Activated B cell treated with CpG ODN at 0.5 μM for 24 hours (primary cell): ENCODE results near the gene AP4S1. TPM values are rescaled to one million over a fixed set of nuclear protein-coding genes. Genes with fewer than 3 reads are reported as not detected.

ENCODE experiments used
- ATAC-seq: fragments of 200-7000 bp; cut with Tn5 transposase; one replicate; pipeline ENCODE4 v1.10.0; 2021; ENCODE audit warnings: low read depth, mild to moderate bottlenecking, moderate library complexity
- CTCF ChIA-PET: fragments of 350-600 bp; sonication (Branson Sonifier 250); formaldehyde crosslinking; loops from one replicate; lab custom pipeline; 2021; ENCODE audit warnings: antibody characterized with exemption; lab: Charles Lee
- POLR2A ChIA-PET: fragments of 350-600 bp; sonication (Branson Sonifier 250); formaldehyde crosslinking; loops from one replicate; lab custom pipeline; 2021; ENCODE audit warnings: antibody characterized with exemption; lab: Charles Lee
- DNase-seq: peaks from one replicate; pipeline ENCODE4 v3.0.0; 2022
- H3K27ac Mint-ChIP-seq: one replicate; pipeline ENCODE4 v1.8.0; 2020; ENCODE audit warnings: mixed read lengths
- H3K27me3 Mint-ChIP-seq: one replicate; pipeline ENCODE4 v1.8.0; 2021; ENCODE audit warnings: mixed read lengths
- H3K36me3 Mint-ChIP-seq: one replicate; pipeline ENCODE4 v1.8.0; 2021; ENCODE audit warnings: low read depth, mixed read lengths
- H3K4me1 Mint-ChIP-seq: one replicate; pipeline ENCODE4 v1.8.0; 2021; ENCODE audit warnings: mixed read lengths
- H3K4me3 Mint-ChIP-seq: one replicate; pipeline ENCODE4 v1.8.0; 2020; ENCODE audit warnings: mild to moderate bottlenecking, mixed read lengths
- H3K9me3 Mint-ChIP-seq: one replicate; pipeline ENCODE4 v1.8.0; 2020; ENCODE audit warnings: mixed read lengths
- intact Hi-C: fragments of 100-400 bp; cut with micrococcal nuclease; formaldehyde crosslinking; loops from one replicate; pipeline ENCODE4 v1.15.1; 2024
- total RNA-seq: library from RNA; stranded (reverse); gene quantifications from 2 replicates; pipeline ENCODE4 v1.2.3, GENCODE V29; 2022
- TF ChIP-seq, protein P1 (sequence below): fragments of 200-600 bp; IDR thresholded peaks from one replicate; pipeline ENCODE4 v1.8.0; 2022; ENCODE audit warnings: antibody characterized with exemption, mild to moderate bottlenecking

The AP4S1 gene
- total RNA-seq, 1 donor from 2014 or later: 14.8 TPM

DNA sequence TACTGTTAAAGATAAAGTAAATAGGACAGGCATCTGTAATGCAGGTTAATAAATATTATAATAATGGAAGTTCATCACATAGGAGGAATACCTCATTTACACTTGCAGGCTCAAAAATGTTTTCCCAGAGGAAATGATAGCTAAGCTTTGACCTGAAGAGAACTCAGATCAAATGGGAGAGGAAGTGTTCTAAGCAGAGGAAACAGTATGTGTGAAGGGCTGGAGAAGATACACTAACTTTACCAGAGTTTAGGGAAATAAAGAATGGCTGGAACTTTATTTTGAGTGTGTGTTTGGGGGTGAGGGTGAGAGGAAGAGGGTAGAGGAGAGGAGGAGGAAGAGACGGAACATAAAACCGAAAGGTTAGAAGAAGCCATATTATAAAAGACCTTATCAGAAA is 34.0 kb upstream of the AP4S1 start:
- ATAC-seq: no peak
- H3K4me1 Mint-ChIP-seq: peaks cover 41% of the 10 kb centered on the region
- POLR2A ChIA-PET: interaction anchor here (0.6 kb wide), 1 partner anchor 220 kb away, joined by 3 read pairs; no protein-coding TSS in a partner anchor
- intact Hi-C loops: no loop called here
- H3K27ac Mint-ChIP-seq: no peak overlapping the region
- H3K36me3 Mint-ChIP-seq: peaks cover 10% of the 10 kb centered on the region
- H3K9me3 Mint-ChIP-seq: no peaks in the 10 kb centered on the region
- no peak for DNase-seq
- CTCF ChIA-PET: interaction anchor here (0.5 kb wide), 1 partner anchor 73 kb away, joined by 3 read pairs; no protein-coding TSS in a partner anchor
- H3K27me3 Mint-ChIP-seq: no peaks in the 10 kb centered on the region
- H3K4me3 Mint-ChIP-seq: no peak overlapping the region
- TF ChIP-seq, protein P1, sequence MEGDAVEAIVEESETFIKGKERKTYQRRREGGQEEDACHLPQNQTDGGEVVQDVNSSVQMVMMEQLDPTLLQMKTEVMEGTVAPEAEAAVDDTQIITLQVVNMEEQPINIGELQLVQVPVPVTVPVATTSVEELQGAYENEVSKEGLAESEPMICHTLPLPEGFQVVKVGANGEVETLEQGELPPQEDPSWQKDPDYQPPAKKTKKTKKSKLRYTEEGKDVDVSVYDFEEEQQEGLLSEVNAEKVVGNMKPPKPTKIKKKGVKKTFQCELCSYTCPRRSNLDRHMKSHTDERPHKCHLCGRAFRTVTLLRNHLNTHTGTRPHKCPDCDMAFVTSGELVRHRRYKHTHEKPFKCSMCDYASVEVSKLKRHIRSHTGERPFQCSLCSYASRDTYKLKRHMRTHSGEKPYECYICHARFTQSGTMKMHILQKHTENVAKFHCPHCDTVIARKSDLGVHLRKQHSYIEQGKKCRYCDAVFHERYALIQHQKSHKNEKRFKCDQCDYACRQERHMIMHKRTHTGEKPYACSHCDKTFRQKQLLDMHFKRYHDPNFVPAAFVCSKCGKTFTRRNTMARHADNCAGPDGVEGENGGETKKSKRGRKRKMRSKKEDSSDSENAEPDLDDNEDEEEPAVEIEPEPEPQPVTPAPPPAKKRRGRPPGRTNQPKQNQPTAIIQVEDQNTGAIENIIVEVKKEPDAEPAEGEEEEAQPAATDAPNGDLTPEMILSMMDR: no peak

DNA sequence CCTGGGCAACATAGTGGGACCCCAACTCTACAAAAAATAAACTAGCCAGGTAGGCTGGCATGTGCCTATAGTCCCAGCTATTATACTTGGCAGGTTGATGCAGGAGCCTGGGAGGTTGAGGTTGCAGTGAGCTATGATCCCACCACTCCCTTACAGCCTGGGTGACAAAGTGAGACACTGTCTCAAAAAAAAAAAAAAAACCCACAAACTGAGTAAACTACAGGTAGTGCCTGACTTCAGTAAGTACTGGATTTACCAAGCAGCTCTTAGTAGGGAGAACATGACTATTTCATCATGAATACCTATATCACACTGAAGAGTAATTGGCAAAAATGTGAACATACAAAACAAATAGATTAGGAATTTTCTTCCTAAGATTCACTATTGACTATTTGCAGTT is 32.4 kb upstream of the AP4S1 start:
- Mint-ChIP-seq H3K36me3 (peaks cover 18% of the 10 kb centered on the region), H3K4me3 (no peak overlapping the region), H3K4me1 (peaks cover 43% of the 10 kb centered on the region), H3K27ac (no peak overlapping the region), H3K9me3 (peaks cover 4% of the 10 kb centered on the region), H3K27me3 (no peaks in the 10 kb centered on the region)
- TF ChIP-seq, protein P1: no peak
- DNase-seq: no peak
- CTCF ChIA-PET: no interaction called here
- POLR2A ChIA-PET: interaction anchor here (0.6 kb wide), 1 partner anchor 9 kb away, joined by 4 read pairs; no protein-coding TSS in a partner anchor
- ATAC-seq: no peak
- intact Hi-C loops: no loop called here

DNA sequence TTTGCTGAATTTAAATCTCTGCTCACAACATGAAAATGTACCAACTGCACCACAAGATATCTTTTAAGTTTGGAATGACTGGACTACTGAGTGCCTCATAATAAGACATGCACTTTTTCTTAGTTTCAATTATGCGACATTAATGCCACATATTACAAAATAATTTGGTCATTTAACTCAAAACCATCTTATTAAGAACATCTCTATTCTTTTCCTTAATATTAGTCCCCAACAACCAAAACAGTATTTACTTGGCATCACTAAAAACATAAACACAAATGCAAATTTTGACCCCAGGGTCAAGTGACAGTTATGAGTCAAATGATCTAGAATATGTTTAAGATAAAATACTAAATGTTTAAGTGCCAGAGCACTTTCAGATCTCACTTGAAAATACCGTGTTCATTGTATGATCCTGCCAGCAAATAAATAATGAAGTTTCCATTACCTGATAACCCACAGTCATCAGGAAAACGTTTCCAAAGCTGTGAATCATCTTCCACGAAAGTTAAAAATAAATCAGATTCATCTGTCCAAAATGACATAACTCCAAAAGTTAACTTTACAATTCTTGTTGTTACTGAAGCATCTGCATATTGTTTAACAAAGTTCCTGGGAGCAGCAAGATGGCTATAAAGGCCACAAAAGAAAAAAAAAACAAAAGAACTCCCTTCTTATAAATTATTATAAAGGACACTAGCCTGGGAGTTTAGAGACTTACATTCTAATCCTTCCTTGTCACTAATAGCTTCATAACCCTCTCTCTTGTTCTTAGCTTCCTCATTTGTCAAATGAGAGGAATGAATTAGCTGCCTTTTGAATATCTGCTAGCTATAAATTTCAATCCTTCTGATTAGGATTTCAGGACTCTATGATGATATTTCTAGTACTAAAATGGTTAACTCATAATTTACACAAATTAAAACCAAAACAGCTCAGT is 30.5 kb upstream of the AP4S1 start:
- TF ChIP-seq, protein P1: no peak
- ChIA-PET CTCF (interaction anchor here (1.1 kb wide), 1 partner anchor 14 kb away, joined by 3 read pairs; no protein-coding TSS in a partner anchor), POLR2A (interaction anchor here (1.3 to 1.4 kb wide), 2 partner anchors 12 to 31 kb away, joined by 4 to 5 read pairs; partner anchors contain the start of genes AP4S1 and STRN3)
- peaks cover 39% of the 10 kb centered on the region for H3K4me1 Mint-ChIP-seq
- no peak for DNase-seq
- peaks cover 10% of the 10 kb centered on the region for H3K9me3 Mint-ChIP-seq
- no peak overlapping the region for H3K27ac Mint-ChIP-seq
- intact Hi-C loops: no loop called here
- H3K4me3 Mint-ChIP-seq: no peak overlapping the region
- no peaks in the 10 kb centered on the region for H3K27me3 Mint-ChIP-seq
- peaks cover 27% of the 10 kb centered on the region for H3K36me3 Mint-ChIP-seq
- ATAC-seq: no peak

DNA sequence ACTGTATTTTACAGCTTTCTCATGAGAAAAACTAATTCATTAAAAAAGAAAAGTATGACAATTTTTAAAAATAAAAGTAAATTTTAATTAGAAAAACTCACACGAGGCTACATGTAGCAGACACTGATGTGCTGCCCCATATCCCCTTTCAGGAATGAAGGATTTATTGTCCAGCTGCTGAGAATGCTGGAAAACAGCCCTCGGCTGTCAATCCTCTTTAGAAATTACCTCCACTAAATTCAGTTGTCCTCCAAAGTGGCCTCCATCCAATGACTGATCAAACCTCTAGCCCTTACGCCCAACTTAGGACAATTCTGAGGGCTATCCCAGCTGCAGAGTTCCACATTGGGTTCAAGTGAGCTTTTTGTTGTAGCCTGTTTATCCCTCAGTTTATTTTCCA is 29.8 kb upstream of the AP4S1 start:
- Mint-ChIP-seq H3K27me3 (no peaks in the 10 kb centered on the region), H3K4me1 (peaks cover 40% of the 10 kb centered on the region)
- intact Hi-C loops: no loop called here

More for the DNA sequence above, 29.8 kb upstream of the AP4S1 start:
- H3K36me3 Mint-ChIP-seq: peaks cover 27% of the 10 kb centered on the region
- POLR2A ChIA-PET: interaction anchor here (1.3 to 1.4 kb wide), 2 partner anchors 13 to 30 kb away, joined by 4 to 5 read pairs; partner anchors contain the start of genes AP4S1 and STRN3
- peaks cover 10% of the 10 kb centered on the region for H3K9me3 Mint-ChIP-seq
- CTCF ChIA-PET: interaction anchor here (1.1 kb wide), 1 partner anchor 15 kb away, joined by 3 read pairs; no protein-coding TSS in a partner anchor
- no peak overlapping the region for H3K4me3 Mint-ChIP-seq
- TF ChIP-seq, protein P1: no peak
- H3K27ac Mint-ChIP-seq: no peak overlapping the region
- DNase-seq: no peak
- ATAC-seq: no peak
